ENCODE data around the gene PRR12. TPM values are rescaled to one million over a fixed set of nuclear protein-coding genes. Genes with fewer than 3 reads are reported as not detected.

PRR12 gene
- total and polyA plus RNA-seq, 9 of the 15 experiments (the other 6 are each of a cell fraction or from before 2014, with no cell fraction given) = 0.01 to 21.1 (median 0.98) TPM

DNA sequence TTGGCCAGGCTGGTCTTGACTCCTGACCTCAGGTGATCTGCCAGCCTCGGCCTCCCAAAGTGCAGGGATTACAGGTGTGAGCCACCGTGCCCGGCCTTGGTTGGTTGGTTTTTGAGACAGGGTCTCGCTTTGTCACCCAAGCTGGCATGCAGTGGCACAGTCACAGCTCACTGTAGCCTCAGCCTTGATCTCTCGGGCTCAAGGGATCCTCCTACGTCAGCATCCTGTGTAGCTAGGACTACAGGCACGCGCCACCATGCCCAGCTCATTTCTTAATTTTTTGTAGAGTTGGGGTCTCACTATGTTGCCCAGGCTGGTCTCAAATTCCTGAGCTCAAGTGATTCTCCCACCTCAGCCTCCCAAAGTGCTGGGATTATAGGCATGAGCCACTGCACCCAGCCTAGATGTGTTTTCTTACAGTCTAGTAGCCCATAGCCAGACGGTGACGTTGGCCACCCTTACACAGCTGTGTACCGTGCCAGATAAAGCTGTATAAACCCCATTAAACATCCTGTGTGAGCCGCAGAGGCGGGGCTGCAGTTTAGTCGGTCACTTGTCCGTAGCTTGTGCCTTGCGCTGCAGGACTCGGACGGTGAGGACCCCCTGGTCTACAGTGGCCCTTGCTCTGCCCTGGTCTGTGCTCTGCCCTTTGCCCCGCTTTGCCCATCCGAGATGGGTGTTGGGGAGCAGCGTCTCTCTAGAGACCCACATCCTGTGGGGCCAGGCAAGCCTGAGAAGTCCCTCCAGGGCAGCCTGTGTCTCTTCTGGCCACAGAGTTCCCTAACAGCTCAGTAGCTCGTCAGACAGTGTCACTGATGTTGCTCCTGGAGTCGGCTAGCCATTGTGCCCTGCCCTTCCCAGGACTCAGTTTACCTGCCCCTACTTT, 64.8 kb downstream of the PRR12 start:
- ChIA-PET CTCF (ENCODE audit: low intra/inter-chr PET ratio) (no interaction called here), POLR2A (interaction anchor here (0.6 to 4.8 kb wide), 7 partner anchors 9 to 216 kb away, joined by 3 to 28 read pairs (median 4); partner anchors contain the start of genes BCL2L12, IRF3, PRRG2 and RRAS)
- no peak overlapping the region for H3K4me3 ChIP-seq
- FAIRE-seq (no peak), ATAC-seq (no peak), DNase-seq (ENCODE audit: extremely low read depth in 1 of 4, low spot score in 3 of 4) (no peak)
- TF ChIP-seq ZNF239 (CRISPR knock-in tag; IDR thresholded peaks at IDR 0.05) = no peak
- TF ChIP-seq PHB (CRISPR knock-in tag; IDR thresholded peaks at IDR 0.05) = no peak
- TF ChIP-seq POLR2G (IDR thresholded peaks at IDR 0.05; ENCODE audit: low read depth, low read length) = peak; percentile 31
- TF ChIP-seq, protein P1, sequence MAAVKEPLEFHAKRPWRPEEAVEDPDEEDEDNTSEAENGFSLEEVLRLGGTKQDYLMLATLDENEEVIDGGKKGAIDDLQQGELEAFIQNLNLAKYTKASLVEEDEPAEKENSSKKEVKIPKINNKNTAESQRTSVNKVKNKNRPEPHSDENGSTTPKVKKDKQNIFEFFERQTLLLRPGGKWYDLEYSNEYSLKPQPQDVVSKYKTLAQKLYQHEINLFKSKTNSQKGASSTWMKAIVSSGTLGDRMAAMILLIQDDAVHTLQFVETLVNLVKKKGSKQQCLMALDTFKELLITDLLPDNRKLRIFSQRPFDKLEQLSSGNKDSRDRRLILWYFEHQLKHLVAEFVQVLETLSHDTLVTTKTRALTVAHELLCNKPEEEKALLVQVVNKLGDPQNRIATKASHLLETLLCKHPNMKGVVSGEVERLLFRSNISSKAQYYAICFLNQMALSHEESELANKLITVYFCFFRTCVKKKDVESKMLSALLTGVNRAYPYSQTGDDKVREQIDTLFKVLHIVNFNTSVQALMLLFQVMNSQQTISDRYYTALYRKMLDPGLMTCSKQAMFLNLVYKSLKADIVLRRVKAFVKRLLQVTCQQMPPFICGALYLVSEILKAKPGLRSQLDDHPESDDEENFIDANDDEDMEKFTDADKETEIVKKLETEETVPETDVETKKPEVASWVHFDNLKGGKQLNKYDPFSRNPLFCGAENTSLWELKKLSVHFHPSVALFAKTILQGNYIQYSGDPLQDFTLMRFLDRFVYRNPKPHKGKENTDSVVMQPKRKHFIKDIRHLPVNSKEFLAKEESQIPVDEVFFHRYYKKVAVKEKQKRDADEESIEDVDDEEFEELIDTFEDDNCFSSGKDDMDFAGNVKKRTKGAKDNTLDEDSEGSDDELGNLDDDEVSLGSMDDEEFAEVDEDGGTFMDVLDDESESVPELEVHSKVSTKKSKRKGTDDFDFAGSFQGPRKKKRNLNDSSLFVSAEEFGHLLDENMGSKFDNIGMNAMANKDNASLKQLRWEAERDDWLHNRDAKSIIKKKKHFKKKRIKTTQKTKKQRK (IDR thresholded peaks at IDR 0.05; ENCODE audit: borderline replicate concordance, low read depth, low read length) = no peak
- no peak for TF ChIP-seq MCM7 (IDR thresholded peaks at IDR 0.05)
- no peak for TF ChIP-seq ELF4 (CRISPR knock-in tag; IDR thresholded peaks at IDR 0.05)
- TF ChIP-seq ZNF224 (CRISPR knock-in tag; IDR thresholded peaks at IDR 0.05) = no peak
- no peak for TF ChIP-seq JUNB (CRISPR knock-in tag; conservative IDR thresholded peaks at IDR 0.05)
- peak; percentile 61 for TF ChIP-seq ZNF121 (CRISPR knock-in tag; conservative IDR thresholded peaks at IDR 0.05)
- no peak for TF ChIP-seq KAT8 (IDR thresholded peaks at IDR 0.05; ENCODE audit: low read depth)
- no peak for TF ChIP-seq SOX6 (IDR thresholded peaks at IDR 0.05)
- H3K9ac ChIP-seq (ENCODE audit: insufficient read depth in 1 of 2, low read depth in 2 of 2, low read length in 2 of 2) = no peak overlapping the region
- H3K4me2 ChIP-seq (ENCODE audit: insufficient read depth, low read length) = no peak overlapping the region
- H3K36me3 ChIP-seq (ENCODE audit: control insufficient read depth, insufficient read depth, low read length) = peaks cover 88% of the 10 kb centered on the region; the same call in 2 of the 3 replicates
- no peaks in the 10 kb centered on the region for H3K79me2 ChIP-seq (ENCODE audit: control insufficient read depth, insufficient read depth, low read length)
- H3K9me1 ChIP-seq (ENCODE audit: control insufficient read depth, insufficient read depth, low read length) = peaks cover 2% of the 10 kb centered on the region
- H3K4me1 ChIP-seq (replicated peaks in 1 of 2; ENCODE audit: control insufficient read depth in 2 of 2, insufficient read depth in 2 of 2, low read length in 2 of 2) = peaks cover 0 to 18% of the 10 kb centered on the region in 2 experiments; a peak in 2 of 5 replicates
- 0 out of 2 replicates have a peak, but pooled peaks cover 14% of the 10 kb centered on the region for H4K20me1 ChIP-seq (replicated peaks; ENCODE audit: control insufficient read depth, insufficient read depth, low read length)
- 88% methylated on average over 22 of the region's 23 CpGs for WGBS (ENCODE audit: insufficient coverage, low coverage, missing lambda C conversion rate)
- intact Hi-C loops (cut with micrococcal nuclease) = no loop called here
- H2AFZ ChIP-seq (ENCODE audit: low read depth, low read length) = no peak overlapping the region
- no peak overlapping the region for H3K27ac ChIP-seq (ENCODE audit: extremely low read depth, low read depth, low read length)
- peaks cover 2% of the 10 kb centered on the region; the same call in 1 of the 2 replicates for H3K9me3 ChIP-seq (replicated peaks; ENCODE audit: control insufficient read depth, insufficient read depth, low read depth, low read length)
- in situ Hi-C loops (cut with MboI) = no loop called here
- BruUV-seq (replicated peaks) = no TSS peak
- no peaks in the 10 kb centered on the region for H3K27me3 ChIP-seq (ENCODE audit: control insufficient read depth in 2 of 2, insufficient read depth in 2 of 2, low read length in 2 of 2)

Measured in K562 (cell line).